Astrocyte of the spinal cord (primary cell): Measurements from ENCODE around the gene SH3BP4.
A peak's percentile ranks its signal among the peaks of the same experiment; 100 is the strongest.

Experiments
- DNase-seq: peaks from one replicate; pipeline ENCODE4 v3.0.0; 2011; ENCODE audit warnings: low read depth, low spot score
- H3K4me3 ChIP-seq: 2 replicates; pipeline ENCODE4 v1.5.1; 2011; ENCODE audit warnings: low read depth, mild to moderate bottlenecking, low read length, moderate library complexity
- in situ Hi-C: cut with HindIII; loops from 2 replicates; pipeline ENCODE4 v1.10.0; 2017; ENCODE audit warnings: low sequenced_read_pairs
- TF ChIP-seq, protein P1 (sequence below): IDR thresholded peaks from 2 replicates; pipeline ENCODE4 v1.5.1; 2012; ENCODE audit warnings: low read depth, mild to moderate bottlenecking, low read length, inconsistent platforms

The SH3BP4 gene

DNA sequence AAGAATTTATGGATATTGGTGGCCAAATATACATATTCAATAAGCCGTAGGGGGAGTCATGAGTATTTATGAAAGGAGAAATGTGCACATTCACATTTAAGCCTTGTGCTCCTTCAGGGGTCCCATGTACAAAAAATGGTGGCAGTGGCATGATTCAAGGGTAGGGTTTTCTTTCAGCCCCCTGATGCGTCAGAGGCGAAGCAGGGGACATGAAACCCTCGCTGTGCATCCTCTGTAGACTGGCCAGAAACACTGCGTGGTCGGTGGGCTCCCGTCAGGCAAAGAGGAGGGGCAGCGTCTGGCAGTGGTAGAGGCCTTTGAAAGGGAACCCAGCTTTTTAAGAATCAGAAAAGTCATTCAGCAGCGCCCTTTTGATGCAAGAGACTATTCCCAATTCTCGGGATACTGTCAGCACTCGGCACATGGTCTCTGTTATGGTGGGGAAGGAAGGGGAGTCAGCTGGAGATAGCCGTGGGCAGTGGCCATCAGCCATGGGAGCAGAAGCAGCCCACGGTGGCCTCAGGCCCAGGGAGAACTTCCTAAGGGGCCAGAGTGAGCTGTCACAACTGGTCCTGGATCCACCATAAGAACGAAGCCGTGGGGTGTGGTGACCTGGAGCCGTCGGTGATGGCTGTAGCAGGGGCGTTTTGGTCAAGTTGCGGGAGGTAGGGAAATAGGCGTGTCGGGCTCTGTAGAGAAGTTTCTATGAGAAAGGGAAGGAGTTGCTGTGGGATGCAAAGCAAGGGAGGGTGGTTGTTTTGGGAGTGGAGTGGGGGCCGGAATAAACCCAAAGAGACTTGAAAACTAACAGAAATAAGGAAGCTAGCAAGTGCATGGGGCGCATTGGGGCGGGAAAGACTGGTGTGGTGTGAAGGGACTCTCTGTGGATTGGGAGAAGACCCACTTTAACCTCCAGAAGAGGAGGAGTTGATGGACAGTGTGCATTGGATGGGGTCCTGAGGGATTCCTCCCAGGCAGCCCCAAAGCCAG lies 95.6 kb downstream of the SH3BP4 start:
- TF ChIP-seq, protein P1, sequence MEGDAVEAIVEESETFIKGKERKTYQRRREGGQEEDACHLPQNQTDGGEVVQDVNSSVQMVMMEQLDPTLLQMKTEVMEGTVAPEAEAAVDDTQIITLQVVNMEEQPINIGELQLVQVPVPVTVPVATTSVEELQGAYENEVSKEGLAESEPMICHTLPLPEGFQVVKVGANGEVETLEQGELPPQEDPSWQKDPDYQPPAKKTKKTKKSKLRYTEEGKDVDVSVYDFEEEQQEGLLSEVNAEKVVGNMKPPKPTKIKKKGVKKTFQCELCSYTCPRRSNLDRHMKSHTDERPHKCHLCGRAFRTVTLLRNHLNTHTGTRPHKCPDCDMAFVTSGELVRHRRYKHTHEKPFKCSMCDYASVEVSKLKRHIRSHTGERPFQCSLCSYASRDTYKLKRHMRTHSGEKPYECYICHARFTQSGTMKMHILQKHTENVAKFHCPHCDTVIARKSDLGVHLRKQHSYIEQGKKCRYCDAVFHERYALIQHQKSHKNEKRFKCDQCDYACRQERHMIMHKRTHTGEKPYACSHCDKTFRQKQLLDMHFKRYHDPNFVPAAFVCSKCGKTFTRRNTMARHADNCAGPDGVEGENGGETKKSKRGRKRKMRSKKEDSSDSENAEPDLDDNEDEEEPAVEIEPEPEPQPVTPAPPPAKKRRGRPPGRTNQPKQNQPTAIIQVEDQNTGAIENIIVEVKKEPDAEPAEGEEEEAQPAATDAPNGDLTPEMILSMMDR: no peak
- in situ Hi-C loops: no loop called here
- DNase-seq: no peak
- no peak overlapping the region for H3K4me3 ChIP-seq

GRCh38 chr2:235048549-235048948 lies 96.7 kb downstream of the SH3BP4 start:
- no peak for DNase-seq
- H3K4me3 ChIP-seq: no peak overlapping the region
- in situ Hi-C loops: no loop called here
- TF ChIP-seq, protein P1: no peak

DNA sequence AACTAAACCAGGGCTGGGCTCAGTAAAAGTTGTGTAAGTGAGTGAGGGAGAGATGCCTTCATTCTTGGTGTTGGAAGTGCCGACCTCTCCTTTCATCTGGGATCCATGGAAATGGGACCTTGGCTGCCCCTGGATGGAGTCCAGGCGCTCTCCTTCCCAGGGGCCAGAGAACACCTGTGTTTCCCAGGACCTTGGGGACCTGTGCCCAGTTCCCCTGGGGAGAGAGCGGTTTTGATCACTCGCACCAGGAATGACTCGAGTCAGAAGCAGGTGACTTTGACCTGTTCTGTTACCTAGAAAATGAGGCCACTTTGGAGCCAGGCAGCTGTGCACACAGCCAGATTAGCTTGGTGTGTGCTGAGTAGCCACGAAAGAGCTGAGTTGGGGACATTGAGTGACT lies 97.3 kb downstream of the SH3BP4 start:
- no peak overlapping the region for H3K4me3 ChIP-seq
- DNase-seq: no peak
- in situ Hi-C loops: no loop called here
- TF ChIP-seq, protein P1: no peak

GRCh38 chr2:235049719-235050118 lies 97.9 kb downstream of the SH3BP4 start:
- no peak overlapping the region for H3K4me3 ChIP-seq
- TF ChIP-seq, protein P1: no peak
- in situ Hi-C loops: no loop called here
- no peak for DNase-seq

GRCh38 chr2:235050980-235051351 lies 99.1 kb downstream of the SH3BP4 start:
- peak; percentile 92 for DNase-seq
- no peak overlapping the region for H3K4me3 ChIP-seq
- in situ Hi-C loops: no loop called here
- TF ChIP-seq, protein P1: no peak

DNA sequence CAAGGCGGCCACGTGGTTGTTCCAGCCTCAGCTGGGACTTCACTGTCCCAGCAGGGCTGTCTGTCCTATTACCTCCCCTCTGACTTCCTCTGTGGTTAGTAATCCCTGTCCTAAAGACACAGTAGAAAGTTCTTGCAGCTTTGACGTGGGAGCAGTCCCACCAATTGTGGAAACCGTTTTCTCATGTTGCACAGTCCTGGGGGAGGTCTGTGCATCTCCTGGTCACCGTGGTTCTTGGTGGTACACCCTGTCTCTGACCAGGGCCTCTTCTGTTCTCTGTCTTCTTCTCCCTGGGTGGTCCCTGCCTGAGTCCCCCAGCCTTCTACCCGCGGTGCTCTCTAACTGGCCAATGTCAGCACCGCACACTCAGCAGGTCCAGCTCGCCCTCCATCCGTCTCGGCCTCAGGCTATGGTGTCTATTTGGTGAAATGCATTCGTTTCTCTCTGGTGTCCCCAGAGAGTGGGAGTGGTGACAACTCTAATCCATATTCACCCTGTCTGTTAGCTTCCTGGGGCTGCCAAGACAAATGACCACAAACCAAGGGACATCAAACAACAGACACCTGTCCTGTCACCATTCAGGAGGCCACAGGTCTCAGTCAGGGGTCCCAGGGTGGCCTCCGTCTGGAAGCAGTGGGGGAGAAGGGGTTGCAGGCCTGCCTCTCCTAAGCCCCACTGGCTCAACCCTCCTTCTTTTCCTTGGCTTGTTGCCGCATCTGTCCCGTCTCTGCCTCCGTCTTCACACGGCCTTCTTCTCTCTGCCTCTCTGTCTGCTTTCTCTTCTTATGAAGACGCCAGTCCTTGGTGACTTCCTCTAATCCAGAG lies 99.8 kb downstream of the SH3BP4 start:
- TF ChIP-seq, protein P1: no peak
- DNase-seq: peak; percentile 60
- in situ Hi-C loops: no loop called here
- H3K4me3 ChIP-seq: no peak overlapping the region
